Astrocyte of the cerebellum (primary cell): ENCODE results near the gene CBX2.

Source experiments
- DNase-seq: peaks from one replicate; pipeline ENCODE4 v3.0.0-alpha.2; 2011; ENCODE audit warnings: low read depth
- H3K4me3 ChIP-seq: 2 replicates; pipeline ENCODE4 v1.5.1; 2011; ENCODE audit warnings: mild to moderate bottlenecking, low read depth, low read length, moderate library complexity
- in situ Hi-C: cut with HindIII; loops from 2 replicates; pipeline ENCODE4 v1.10.0; 2017; ENCODE audit warnings: low sequenced_read_pairs
- TF ChIP-seq, protein P1 (sequence below): IDR thresholded peaks from 2 replicates; pipeline ENCODE4 v1.5.1; 2012; ENCODE audit warnings: low read length, low read depth, moderate library complexity, mild to moderate bottlenecking; ENCODE audit errors: missing control alignments

The CBX2 gene

DNA sequence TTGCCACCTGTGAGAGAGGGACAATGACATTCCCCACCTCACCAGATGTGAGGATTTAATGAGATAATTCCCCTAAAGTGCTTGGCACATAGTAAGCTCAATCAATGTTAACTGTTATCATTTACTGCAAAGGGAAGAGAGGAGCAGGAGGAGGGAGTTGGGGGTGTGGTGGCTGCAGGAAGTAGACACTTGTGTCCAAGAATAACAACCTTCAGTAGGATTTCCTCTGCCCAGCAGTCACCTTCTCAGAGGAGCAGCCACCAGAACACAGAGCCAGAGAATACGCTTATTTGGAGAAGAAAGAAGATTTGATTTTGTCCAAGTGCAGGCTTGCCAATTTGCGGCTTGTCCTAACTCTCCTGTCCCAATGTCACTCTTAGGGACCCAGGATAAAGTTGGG lies 51.1 kb downstream of the CBX2 start:
- TF ChIP-seq, protein P1, sequence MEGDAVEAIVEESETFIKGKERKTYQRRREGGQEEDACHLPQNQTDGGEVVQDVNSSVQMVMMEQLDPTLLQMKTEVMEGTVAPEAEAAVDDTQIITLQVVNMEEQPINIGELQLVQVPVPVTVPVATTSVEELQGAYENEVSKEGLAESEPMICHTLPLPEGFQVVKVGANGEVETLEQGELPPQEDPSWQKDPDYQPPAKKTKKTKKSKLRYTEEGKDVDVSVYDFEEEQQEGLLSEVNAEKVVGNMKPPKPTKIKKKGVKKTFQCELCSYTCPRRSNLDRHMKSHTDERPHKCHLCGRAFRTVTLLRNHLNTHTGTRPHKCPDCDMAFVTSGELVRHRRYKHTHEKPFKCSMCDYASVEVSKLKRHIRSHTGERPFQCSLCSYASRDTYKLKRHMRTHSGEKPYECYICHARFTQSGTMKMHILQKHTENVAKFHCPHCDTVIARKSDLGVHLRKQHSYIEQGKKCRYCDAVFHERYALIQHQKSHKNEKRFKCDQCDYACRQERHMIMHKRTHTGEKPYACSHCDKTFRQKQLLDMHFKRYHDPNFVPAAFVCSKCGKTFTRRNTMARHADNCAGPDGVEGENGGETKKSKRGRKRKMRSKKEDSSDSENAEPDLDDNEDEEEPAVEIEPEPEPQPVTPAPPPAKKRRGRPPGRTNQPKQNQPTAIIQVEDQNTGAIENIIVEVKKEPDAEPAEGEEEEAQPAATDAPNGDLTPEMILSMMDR: no peak
- DNase-seq: no peak
- in situ Hi-C loops: no loop called here
- no peak overlapping the region for H3K4me3 ChIP-seq

DNA sequence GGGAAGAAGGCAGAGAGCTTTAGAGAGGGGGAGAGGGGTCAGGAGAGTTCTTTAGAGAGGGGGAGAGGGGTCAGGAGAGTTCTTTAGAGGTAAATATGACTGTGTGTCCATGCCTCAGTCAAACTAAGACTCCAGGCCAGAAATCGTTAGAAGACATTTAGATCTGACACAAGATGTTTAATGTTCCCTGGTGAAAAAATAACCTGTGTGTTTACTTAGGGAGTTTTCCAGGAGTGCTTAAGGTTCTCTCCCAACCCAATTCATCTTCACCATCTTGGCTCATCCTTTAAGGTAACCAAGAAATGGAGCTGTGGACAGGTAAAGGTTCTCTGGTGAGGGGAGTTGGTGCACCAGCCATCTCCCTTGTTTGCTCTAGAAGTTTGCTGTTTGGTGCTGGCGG lies 51.5 kb downstream of the CBX2 start:
- TF ChIP-seq, protein P1: no peak
- in situ Hi-C loops: no loop called here
- H3K4me3 ChIP-seq: no peak overlapping the region
- DNase-seq: no peak

DNA sequence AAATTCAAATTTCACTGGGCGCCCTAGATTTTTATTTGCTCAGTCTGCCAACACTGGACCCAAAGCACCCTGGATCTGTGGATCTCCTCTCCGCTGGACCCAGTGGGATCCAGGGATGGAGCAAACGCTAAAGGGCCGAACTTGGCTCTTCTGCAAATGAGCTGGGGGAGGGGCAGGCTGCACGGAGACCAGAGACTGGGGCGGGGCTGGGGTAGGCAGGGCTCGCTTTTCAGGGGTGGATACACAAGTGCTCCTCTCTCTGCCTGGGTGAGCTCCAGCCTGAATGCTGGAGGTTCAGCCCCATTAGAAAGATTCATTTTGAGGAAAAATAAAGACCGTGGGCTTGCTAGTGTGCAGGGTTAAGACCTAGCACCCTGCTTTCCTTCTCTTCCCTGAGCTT lies 52.4 kb downstream of the CBX2 start:
- TF ChIP-seq, protein P1: no peak
- in situ Hi-C loops: no loop called here
- DNase-seq: no peak

DNA sequence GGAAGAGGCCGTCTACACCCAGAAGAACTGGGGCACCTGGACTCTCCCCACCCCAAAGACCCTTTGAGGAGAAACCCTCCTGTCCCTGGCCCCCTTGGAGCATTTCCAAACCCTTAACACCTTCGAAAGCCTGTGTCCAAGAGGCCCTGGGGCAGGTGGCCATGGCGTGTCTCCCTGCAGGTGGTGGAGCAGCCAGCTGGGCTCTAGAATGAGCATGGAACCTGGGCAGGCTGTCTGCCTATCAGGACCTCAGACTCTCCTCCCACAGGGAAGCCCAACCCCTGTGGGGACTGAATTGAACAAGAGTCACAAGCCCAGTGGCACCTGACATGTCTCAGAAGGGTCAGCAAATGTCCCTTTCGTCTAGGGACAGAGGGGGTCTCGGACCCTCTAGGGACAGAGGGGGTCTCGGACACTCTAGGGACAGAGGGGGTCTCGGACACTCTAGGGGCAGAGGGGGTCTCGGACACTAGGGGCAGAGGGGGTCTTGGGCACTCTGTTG lies 52.9 kb downstream of the CBX2 start:
- TF ChIP-seq, protein P1: no peak
- DNase-seq: no peak
- in situ Hi-C loops: no loop called here
- no peak overlapping the region for H3K4me3 ChIP-seq

More for the DNA sequence above, 52.4 kb downstream of the CBX2 start:
- no peak overlapping the region for H3K4me3 ChIP-seq

DNA sequence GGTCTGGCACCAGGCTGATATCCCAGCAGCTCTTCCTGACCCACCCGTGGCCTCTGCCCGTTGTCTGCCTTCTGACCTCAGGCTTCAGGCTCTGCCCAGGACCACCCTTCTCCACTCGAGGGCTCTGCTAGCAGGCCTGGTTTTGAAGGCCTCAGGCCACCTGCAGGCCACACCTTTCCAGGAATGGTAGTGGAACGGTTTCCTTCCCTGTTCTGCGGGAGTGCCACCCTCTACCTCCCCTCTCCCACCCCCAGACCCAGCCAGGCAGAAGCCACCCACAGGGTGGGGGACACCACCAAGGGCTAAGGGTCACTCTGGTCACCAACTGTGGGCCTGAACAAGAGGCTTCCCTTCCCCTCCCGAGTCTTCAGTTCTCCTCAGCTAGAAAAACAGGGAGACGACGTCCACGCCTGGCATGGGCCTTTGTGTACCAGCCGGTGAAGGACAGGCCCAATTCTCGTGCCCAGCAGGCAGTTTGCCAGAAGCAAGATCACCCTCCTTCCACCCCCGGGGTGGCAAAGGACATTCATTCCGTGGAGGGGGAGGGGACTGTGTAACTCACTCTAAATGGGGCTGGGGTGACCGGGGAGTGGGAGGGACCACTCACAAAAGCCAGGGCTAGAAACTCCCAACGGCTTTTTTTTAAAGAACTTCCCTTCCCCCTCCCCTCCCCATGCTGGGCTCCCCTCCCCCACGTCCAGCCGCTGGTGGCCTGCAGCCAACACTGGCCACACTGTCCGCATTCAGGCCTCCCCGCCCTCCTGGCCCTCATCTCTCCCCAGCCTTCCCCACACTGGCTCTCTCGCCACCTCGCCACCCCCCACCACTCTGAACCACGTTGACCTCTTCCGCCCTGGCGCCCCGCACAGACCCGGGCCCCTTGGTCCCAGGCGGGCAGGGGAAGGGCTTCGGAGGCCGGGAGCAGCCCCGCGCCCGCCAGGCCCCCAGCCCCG lies 53.6 kb downstream of the CBX2 start:
- DNase-seq: no peak
- H3K4me3 ChIP-seq: no peak overlapping the region
- in situ Hi-C loops: no loop called here
- TF ChIP-seq, protein P1: no peak

DNA sequence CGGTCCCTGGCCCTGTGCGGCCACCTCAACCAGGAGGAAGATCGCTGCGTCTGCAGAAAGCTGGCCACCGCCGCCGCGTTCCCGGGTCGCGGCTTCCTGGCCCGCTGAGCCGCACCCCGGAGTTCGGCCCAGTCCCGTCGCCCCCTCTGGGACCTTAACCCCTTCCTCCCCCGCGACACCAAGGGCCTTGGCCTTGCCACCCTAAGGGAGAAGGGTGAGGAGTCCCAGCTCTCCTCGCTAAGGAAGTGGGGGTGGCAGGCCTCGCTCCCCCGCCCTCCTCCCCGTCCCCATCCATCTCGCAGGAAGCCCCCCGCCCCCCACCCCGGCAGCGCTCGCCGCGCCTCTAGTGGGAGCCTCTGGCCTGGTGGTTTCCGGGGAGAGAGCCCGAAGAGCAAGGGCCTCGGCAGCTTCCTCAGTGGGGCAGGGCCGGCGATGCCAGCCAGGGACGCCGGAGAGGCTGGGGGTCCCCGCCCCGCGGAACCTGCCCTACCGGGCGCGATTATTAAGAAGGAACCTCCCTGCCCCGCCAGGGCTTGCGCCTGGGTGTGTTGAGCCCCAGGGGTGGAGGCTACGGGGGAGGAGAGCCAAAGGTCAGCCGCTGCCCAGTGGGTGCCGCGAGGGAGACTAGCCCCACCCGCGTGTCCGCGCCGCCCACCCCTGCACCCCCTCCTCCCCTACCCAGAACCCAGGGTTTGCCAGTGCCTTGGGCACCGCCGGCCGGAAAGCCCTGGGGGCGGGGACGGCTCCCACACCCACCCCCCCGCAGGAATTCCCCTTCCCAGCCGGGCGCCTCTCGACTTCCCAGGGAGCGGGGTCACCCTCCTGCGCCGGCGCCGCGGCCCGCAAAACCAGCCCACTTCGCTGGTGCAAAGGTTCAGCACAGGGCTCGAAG lies 54.5 kb downstream of the CBX2 start:
- no peak for DNase-seq
- in situ Hi-C loops: no loop called here
- no peak overlapping the region for H3K4me3 ChIP-seq
- TF ChIP-seq, protein P1: no peak
